ENCODE measurements around the gene TSC2.
"Not testable (repeated sequence)": the region's sequence is repeated elsewhere in the genome, so short reads cannot be mapped to it uniquely, and the experiment has no call there.

The TSC2 gene

GRCh38 chr16:2105291-2105690, 57.5 kb downstream of the TSC2 start:
- DNase-seq (ENCODE audit: low read depth, low spot score): not testable (repeated sequence)

GRCh38 chr16:2105769-2106168, 58.0 kb downstream of the TSC2 start:
- DNase-seq (ENCODE audit: low read depth, low spot score): not testable (repeated sequence)

- not testable (repeated sequence) for DNase-seq (ENCODE audit: low read depth, low spot score)
Measured at GRCh38 chr16:2106211-2106610, 58.4 kb downstream of the TSC2 start.

- DNase-seq (ENCODE audit: low read depth, low spot score): not testable (repeated sequence)
Measured at GRCh38 chr16:2107121-2107790, 59.5 kb downstream of the TSC2 start.

- DNase-seq (ENCODE audit: low read depth, low spot score): not testable (repeated sequence)
Measured at GRCh38 chr16:2107791-2108125, 60.0 kb downstream of the TSC2 start.

GRCh38 chr16:2108446-2109270, 60.9 kb downstream of the TSC2 start:
- DNase-seq (ENCODE audit: low read depth, low spot score): not testable (repeated sequence)

GRCh38 chr16:2109271-2109580, 61.4 kb downstream of the TSC2 start:
- not testable (repeated sequence) for DNase-seq (ENCODE audit: low read depth, low spot score)

- DNase-seq (ENCODE audit: low read depth, low spot score): not testable (repeated sequence)
Measured at GRCh38 chr16:2109872-2110271, 62.1 kb downstream of the TSC2 start.

GRCh38 chr16:2110332-2111008, 62.7 kb downstream of the TSC2 start:
- not testable (repeated sequence) for DNase-seq (ENCODE audit: low read depth, low spot score)

GRCh38 chr16:2111009-2111353, 63.2 kb downstream of the TSC2 start:
- DNase-seq (ENCODE audit: low read depth, low spot score): not testable (repeated sequence)

- not testable (repeated sequence) for DNase-seq (ENCODE audit: low read depth, low spot score)
Measured at GRCh38 chr16:2111412-2112335, 63.9 kb downstream of the TSC2 start.

GRCh38 chr16:2112539-2113106, 64.8 kb downstream of the TSC2 start:
- not testable (repeated sequence) for DNase-seq (ENCODE audit: low read depth, low spot score)

- DNase-seq (ENCODE audit: low read depth, low spot score): not testable (repeated sequence)
Measured at GRCh38 chr16:2114225-2114624, 66.4 kb downstream of the TSC2 start.

- DNase-seq (ENCODE audit: low read depth, low spot score): not testable (repeated sequence)
Measured at GRCh38 chr16:2114885-2115590, 67.3 kb downstream of the TSC2 start.

GRCh38 chr16:2115591-2115973, 67.8 kb downstream of the TSC2 start:
- no peak for DNase-seq (ENCODE audit: low read depth, low spot score)

- DNase-seq (ENCODE audit: low read depth, low spot score): not testable (repeated sequence)
Measured at GRCh38 chr16:2116428-2116827, 68.6 kb downstream of the TSC2 start.

GRCh38 chr16:2117341-2117740, 69.6 kb downstream of the TSC2 start:
- DNase-seq (ENCODE audit: low read depth, low spot score): not testable (repeated sequence)

GRCh38 chr16:2117960-2118722, 70.4 kb downstream of the TSC2 start:
- DNase-seq (ENCODE audit: low read depth, low spot score): not testable (repeated sequence)

GRCh38 chr16:2121325-2121724, 73.5 kb downstream of the TSC2 start:
- not testable (repeated sequence) for DNase-seq (ENCODE audit: low read depth, low spot score)

- no peak for DNase-seq (ENCODE audit: low read depth, low spot score)
Measured at GRCh38 chr16:2121853-2122252, 74.1 kb downstream of the TSC2 start.
